ENCODE data around the gene CELF4.

DNA sequence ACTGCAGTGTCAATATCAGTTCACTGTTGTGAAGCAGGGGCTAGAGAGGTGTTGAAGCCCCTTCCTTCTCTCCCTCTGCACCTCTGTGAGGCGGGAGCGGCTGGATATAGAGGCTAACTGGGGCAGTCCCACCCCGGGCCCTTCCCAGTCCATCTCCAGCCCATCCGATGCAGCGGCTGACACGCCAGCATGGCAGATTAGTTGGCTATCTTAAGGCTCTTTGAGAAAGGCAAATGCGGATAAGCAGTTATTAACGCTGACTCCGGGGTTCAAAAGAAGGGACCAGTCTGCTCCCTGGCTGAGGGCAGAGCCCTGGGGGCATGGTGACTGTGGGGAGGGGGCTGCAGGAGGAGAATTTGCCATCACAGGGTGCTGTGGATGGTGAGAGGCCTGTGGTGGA is 76.6 kb downstream of the CELF4 start:
- TF ChIP-seq POLR2AphosphoS5 (IDR thresholded peaks at IDR 0.05; ENCODE audit: borderline replicate concordance, low read depth, low read length) (no peak), EZH2 (IDR thresholded peaks at IDR 0.05) (no peak), FOXP2 (optimal IDR thresholded peaks at IDR 0.05; ENCODE audit: control extremely low read depth, extremely low read length, insufficient read depth) (no peak)

Measured in SK-N-MC (cell line).